A549 (cell line): Measurements from ENCODE around the gene ALOX12. TPM values are rescaled to one million over a fixed set of nuclear protein-coding genes. Genes with fewer than 3 reads are reported as not detected.

Experiments
- ATAC-seq, 2 experiments: fragments of 200-7000 bp in 1 of 2; fragments of >200 bp in 1 of 2; cut with Nextera tagmentation in 1 of 2; cut with Tn5 transposase in 1 of 2; 3 replicates each; pipeline versions ENCODE4 v1.8.0 to v1.9.1; 2018 to 2020; ENCODE audit warnings: mild to moderate bottlenecking in 1 of 2, moderate library complexity in 1 of 2
- CTCF ChIA-PET: fragments of 300-600 bp; sonication (Branson Sonifier 250); formaldehyde crosslinking; extraction: SDS; loops from one replicate; lab custom pipeline; 2021; ENCODE audit warnings: antibody characterized with exemption, inconsistent platforms; lab: Yijun Ruan, JAX
- POLR2A ChIA-PET: fragments of 350-600 bp; formaldehyde crosslinking; extraction: SDS; loops from one replicate; lab custom pipeline; 2021; ENCODE audit warnings: antibody characterized with exemption, inconsistent platforms; lab: Yijun Ruan, JAX
- DNase-seq, 2 experiments: peaks; one replicate each; pipeline versions ENCODE4 v3.0.0 to v3.0.0-alpha.2; 2011 to 2016; ENCODE audit warnings: low read depth in 1 of 2, low spot score in 1 of 2
- FAIRE-seq: peaks from 2 replicates; lab custom pipeline; 2011; peaks lifted over from hg19 to GRCh38; lab: Jason Lieb, UNC
- H3K27ac ChIP-seq, 2 experiments: fragments of >200 bp; sonication (Bioruptor Twin); formaldehyde crosslinking; 3 replicates each; pipeline ENCODE4 v1.5.1; 2016 to 2017
- H3K4me1 ChIP-seq: fragments of >200 bp; sonication (Bioruptor Twin); formaldehyde crosslinking; 3 replicates; pipeline ENCODE4 v1.6.1; 2016
- H3K4me2 ChIP-seq: fragments of >200 bp; sonication (Bioruptor Twin); formaldehyde crosslinking; 3 replicates; pipeline ENCODE4 v1.6.1; 2016
- H3K4me3 ChIP-seq: fragments of >200 bp; sonication (Bioruptor Twin); formaldehyde crosslinking; 3 replicates; pipeline ENCODE4 v1.5.1; 2016
- H3K9me3 ChIP-seq: fragments of >200 bp; sonication (Bioruptor Twin); formaldehyde crosslinking; 3 replicates; pipeline ENCODE4 v1.6.1; 2016
- CBX8 ChIP-seq: fragments of 200-600 bp; sonication (generic); IDR thresholded peaks from 2 replicates; pipeline ENCODE4 v1.6.1; 2016
- CEBPB ChIP-seq, 2 experiments: fragments of >200 bp in 1 of 2; sonication (Bioruptor Twin) in 1 of 2; formaldehyde crosslinking in 1 of 2; IDR thresholded peaks; 2 replicates each; pipeline ENCODE4 v1.6.1; 2012 to 2016
- CHD4 ChIP-seq: fragments of 200-600 bp; sonication (generic); IDR thresholded peaks from 2 replicates; pipeline ENCODE4 v1.6.1; 2016; ENCODE audit warnings: antibody characterized with exemption, mild to moderate bottlenecking, borderline replicate concordance
- EHMT2 ChIP-seq: fragments of 200-600 bp; sonication (generic); IDR thresholded peaks from 2 replicates; pipeline ENCODE4 v1.6.1; 2016; ENCODE audit warnings: antibody characterized with exemption, low read depth, mild to moderate bottlenecking, moderate library complexity
- FOSB ChIP-seq: fragments of 250-450 bp; sonication (Bioruptor Pico); IDR thresholded peaks from 2 replicates; pipeline ENCODE4 v1.5.0; 2020; ENCODE audit warnings: mild to moderate bottlenecking, moderate library complexity
- GATA3 ChIP-seq: IDR thresholded peaks from 2 replicates; pipeline ENCODE4 v1.6.1; 2012; ENCODE audit warnings: borderline replicate concordance
- JUN ChIP-seq, 2 experiments: fragments of >200 bp; sonication (Bioruptor Twin); formaldehyde crosslinking; IDR thresholded peaks; 2 replicates in 1 of 2; 3 replicates in 1 of 2; pipeline ENCODE4 v1.6.1; 2016 to 2017
- MAFK ChIP-seq: fragments of 450-650 bp; IDR thresholded peaks from 2 replicates; pipeline ENCODE4 v1.6.1; 2014; ENCODE audit not compliant: partially characterized antibody
- MAZ ChIP-seq: fragments of 150-350 bp; IDR thresholded peaks from 2 replicates; pipeline ENCODE4 v1.6.1; 2014; ENCODE audit warnings: antibody characterized with exemption, low read depth, low read length, borderline replicate concordance
- MYC ChIP-seq: IDR thresholded peaks from 2 replicates; pipeline ENCODE4 v1.6.1; 2012; ENCODE audit warnings: mild to moderate bottlenecking, inconsistent platforms, low read length, improper control_type of control experiment, borderline replicate concordance
- PHF8 ChIP-seq: fragments of 200-600 bp; sonication (generic); IDR thresholded peaks from 2 replicates; pipeline ENCODE4 v1.6.1; 2016; ENCODE audit warnings: low read depth, mild to moderate bottlenecking, antibody characterized with exemption, moderate library complexity, borderline replicate concordance
- POLR2A ChIP-seq: IDR thresholded peaks from 2 replicates; pipeline ENCODE4 v1.6.1; 2012; ENCODE audit warnings: mild to moderate bottlenecking, low read length
- POLR2AphosphoS2 ChIP-seq: conservative IDR thresholded peaks from 2 replicates; pipeline ENCODE4 v1.6.1; 2012; ENCODE audit warnings: low read length, improper control_type of control experiment, inconsistent platforms
- RAD21 ChIP-seq, 2 experiments: fragments of >200 bp in 1 of 2; sonication (Bioruptor Twin) in 1 of 2; formaldehyde crosslinking in 1 of 2; IDR thresholded peaks in 1 of 2; conservative IDR thresholded peaks in 1 of 2; 2 replicates in 1 of 2; 3 replicates in 1 of 2; pipeline ENCODE4 v1.6.1; 2012 to 2018; ENCODE audit warnings: inconsistent platforms in 1 of 2
- SMC3 ChIP-seq: fragments of >200 bp; sonication (Bioruptor Twin); formaldehyde crosslinking; IDR thresholded peaks from 3 replicates; pipeline ENCODE4 v1.6.1; 2018; ENCODE audit warnings: inconsistent platforms
- TFCP2L1 ChIP-seq: fragments of 250-450 bp; sonication (Bioruptor Pico); IDR thresholded peaks from 2 replicates; pipeline ENCODE4 v1.5.0; 2021; ENCODE audit warnings: mild to moderate bottlenecking
- WGBS: methylation state at CpG from one replicate; pipeline ENCODE4 v1.1.6; 2017; ENCODE audit errors: missing lambda C conversion rate; 5-methylcytosine and 5-hydroxymethylcytosine counted together
- polyA plus RNA-seq, 4 experiments: library from polyadenylated mRNA; depleted of rRNA in 3 of 4; stranded (reverse); fragments of >200 nt; fragmentation: RNase III in 1 of 4; extraction: RNeasy Plus Mini Kit Qiagen cat#74134 plus additional on column Dnase treatment in 1 of 4; gene quantifications; 2 replicates in 3 of 4; 3 replicates in 1 of 4; pipeline ENCODE4 v1.2.3, GENCODE V29; 2011 to 2017
- TF ChIP-seq, protein P1 (sequence below): IDR thresholded peaks from 2 replicates; pipeline ENCODE4 v1.6.1; 2012; ENCODE audit warnings: low read depth, borderline replicate concordance
- TF ChIP-seq, protein P2 (sequence below): fragments of >200 bp; sonication (Bioruptor Twin); formaldehyde crosslinking; IDR thresholded peaks from 3 replicates; pipeline ENCODE4 v1.5.1; 2016
- TF ChIP-seq, protein P3 (sequence below): IDR thresholded peaks from 2 replicates; pipeline ENCODE4 v1.6.1; 2012

The ALOX12 gene
- polyA plus RNA-seq, 2 of the 4 experiments (the other 2 are of a cell fraction) = not detected

DNA sequence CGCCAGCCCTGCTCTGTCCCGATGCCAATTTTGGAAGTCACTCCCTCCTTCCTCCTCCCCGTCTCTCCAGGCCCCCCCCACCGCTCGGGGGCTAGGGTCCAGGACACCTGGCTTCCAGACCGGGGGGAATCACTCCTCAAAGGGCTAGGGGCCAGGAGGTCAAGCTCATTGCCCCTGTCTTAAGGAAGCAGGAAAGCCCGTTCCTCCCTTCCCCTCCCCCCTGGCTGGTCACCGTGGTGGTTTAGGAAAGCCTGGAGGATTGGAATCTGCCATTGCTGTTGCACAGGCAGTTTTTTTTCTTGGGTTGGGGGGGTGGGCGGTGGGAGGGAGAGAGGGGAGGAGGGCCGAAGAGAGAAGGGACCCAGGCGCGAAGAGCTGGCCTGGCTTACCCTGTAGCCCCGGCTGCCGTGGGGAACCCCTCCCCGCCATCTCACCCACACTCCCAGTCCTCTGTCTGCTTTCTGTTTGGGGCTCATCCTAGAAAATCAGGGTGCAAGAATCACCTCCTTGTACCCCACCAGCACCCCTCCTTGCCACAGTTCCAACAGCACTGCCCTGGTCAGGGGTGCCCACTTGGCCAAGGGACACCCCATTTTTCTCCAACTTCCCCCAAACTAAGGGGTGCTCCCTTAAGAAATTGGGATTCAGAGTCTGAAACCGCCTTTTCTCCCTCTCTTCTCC lies 24.1 kb downstream of the ALOX12 start:
- TF ChIP-seq PHF8 (0 out of 2 replicates have a peak, but pooled peaks have one; percentile 19), GATA3 (no peak), MAZ (peak; percentile 93; the same call in 1 of the 2 replicates), FOSB (no peak), MAFK (no peak), JUN (IDR thresholded peaks at IDR 0.05) (peak in 1 of 2 experiments; percentile 47; a peak in 2 of 5 replicates)
- TF ChIP-seq, protein P1, sequence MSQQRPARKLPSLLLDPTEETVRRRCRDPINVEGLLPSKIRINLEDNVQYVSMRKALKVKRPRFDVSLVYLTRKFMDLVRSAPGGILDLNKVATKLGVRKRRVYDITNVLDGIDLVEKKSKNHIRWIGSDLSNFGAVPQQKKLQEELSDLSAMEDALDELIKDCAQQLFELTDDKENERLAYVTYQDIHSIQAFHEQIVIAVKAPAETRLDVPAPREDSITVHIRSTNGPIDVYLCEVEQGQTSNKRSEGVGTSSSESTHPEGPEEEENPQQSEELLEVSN = peak; percentile 23; the same call in 1 of the 2 replicates
- no peaks in the 10 kb centered on the region for H3K9me3 ChIP-seq
- peak overlapping the region; percentile 43 for H3K4me3 ChIP-seq
- peaks cover 31% of the 10 kb centered on the region for H3K4me1 ChIP-seq
- peak; percentile 11 to 23; a peak in 3 of 6 replicates for ATAC-seq
- H3K4me2 ChIP-seq = peak overlapping the region; percentile 76
- H3K27ac ChIP-seq = peak overlapping the region; percentile 92 to 94
- FAIRE-seq = no peak
- DNase-seq = peak; percentile 77 to 94
- 9% methylated on average over 15 of the region's 16 CpGs for WGBS
- POLR2A ChIA-PET = interaction anchor here (0.6 to 1.0 kb wide), 2 partner anchors 16 to 148 kb away, joined by 3 to 14 read pairs; partner anchors contain the start of gene SLC16A13
- CTCF ChIA-PET = interaction anchor here (0.8 to 11.4 kb wide), 17 partner anchors 11 to 379 kb away, joined by 3 to 77 read pairs (median 13); partner anchors contain the start of genes KIAA0753 and TXNDC17

DNA sequence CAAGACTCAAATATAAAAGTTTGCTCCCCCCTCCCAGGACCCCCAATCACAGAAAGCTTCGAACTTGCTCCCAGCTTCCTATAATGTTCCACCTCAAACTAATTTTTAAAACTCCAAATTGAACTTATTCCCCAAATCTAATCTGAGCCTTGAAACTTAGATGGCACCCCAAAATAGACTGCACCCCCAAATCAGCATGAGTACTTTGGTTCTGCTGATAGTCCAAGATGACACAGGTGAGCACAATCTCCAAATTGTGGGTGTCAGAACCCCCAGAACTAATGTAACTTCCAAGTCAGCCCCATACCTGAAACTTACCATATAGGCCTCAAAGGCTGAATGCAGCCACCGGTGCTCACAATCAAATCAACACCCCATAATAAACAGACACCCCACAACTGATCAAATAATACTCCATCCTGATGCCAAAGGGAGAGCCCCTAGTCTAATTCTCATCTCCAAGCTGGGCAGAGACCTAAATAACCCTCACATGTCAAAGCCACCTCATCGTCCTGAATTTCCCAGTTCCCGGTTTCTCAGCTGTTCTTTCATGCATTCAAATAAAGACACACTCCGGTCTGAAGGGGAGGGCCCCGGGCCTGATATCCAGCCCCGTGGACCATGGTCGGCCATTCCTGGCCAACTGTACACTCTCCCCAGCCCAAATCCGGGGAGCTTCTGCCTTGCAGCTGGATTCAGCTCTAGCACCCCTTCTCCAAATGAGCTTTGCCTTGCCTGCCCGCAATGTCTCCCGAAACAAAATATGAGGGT lies 25.2 kb downstream of the ALOX12 start:
- DNase-seq (no peak), FAIRE-seq (peak; percentile 68), ATAC-seq (peak in 1 of 2 experiments; percentile 3; a peak in 1 of 6 replicates)
- POLR2A ChIA-PET = interaction anchor here (0.5 to 1.7 kb wide), 2 partner anchors 15 to 255 kb away, joined by 3 to 8 read pairs; partner anchors contain the start of gene SLC16A13
- Histone ChIP-seq H3K4me3 (no peak overlapping the region), H3K9me3 (no peaks in the 10 kb centered on the region), H3K4me2 (peak overlapping the region; percentile 59; the same call in 2 of the 3 replicates), H3K27ac (peak overlapping the region in 1 of 2 experiments; percentile 94; a peak in 3 of 6 replicates), H3K4me1 (peaks cover 24% of the 10 kb centered on the region)
- TF ChIP-seq EHMT2 (no peak), POLR2A (no peak), POLR2AphosphoS2 (no peak), JUN (IDR thresholded peaks at IDR 0.05) (no peak), CBX8 (no peak)
- 77% methylated on average over 11 of the region's 11 CpGs for whole genome bisulfite sequencing
- CTCF ChIA-PET = interaction anchor here (0.6 to 11.4 kb wide), 58 partner anchors 9 to 553 kb away, joined by 3 to 77 read pairs (median 4); partner anchors contain the start of genes C17orf100, KIAA0753, MED31 and RNASEK

DNA sequence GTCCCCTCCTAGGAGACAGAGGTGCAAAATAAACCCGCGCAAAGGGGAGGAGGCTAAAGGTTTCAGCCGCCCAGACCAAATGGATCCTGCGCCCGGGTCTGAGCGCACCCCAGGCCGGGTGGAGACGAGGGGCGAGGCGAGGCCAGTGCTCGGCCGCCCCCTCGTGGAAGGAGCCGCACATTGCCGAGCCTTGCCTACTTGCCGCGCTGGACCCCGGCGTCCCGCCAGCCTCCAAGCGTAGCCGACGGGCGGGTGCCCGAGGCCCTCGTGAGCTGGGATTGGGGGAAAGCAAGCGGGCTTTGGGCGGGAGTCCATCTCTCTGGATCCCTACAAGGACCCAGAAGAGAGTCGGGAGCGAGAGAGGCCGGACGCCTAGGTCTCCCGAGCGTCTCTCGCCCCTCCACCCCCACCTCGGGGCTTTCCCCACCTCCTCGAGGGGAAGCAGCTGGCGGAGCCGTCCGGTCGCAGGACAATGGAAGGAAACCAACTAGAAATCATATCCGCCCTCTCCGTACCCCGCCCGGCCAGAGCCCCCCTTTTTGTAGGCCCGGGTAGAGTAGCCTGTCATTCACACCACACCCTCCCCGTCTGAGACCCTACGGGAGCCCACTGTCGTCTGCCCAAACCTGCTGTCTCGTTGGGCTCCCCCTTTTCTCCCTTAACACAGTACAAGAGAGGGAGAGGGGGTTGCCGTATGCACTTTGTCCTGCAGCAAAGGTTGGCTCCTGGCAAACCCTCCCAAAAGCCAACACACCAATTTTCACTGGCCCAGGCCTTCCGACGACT lies 26.3 kb downstream of the ALOX12 start:
- peak; percentile 63 for FAIRE-seq
- Histone ChIP-seq H3K4me2 (peak overlapping the region; percentile 59), H3K4me1 (peaks cover 24% of the 10 kb centered on the region), H3K4me3 (no peak overlapping the region), H3K27ac (peak overlapping the region; percentile 42 to 71; a peak in 5 of 6 replicates), H3K9me3 (no peaks in the 10 kb centered on the region)
- POLR2A ChIA-PET = interaction anchor here (1.7 kb wide), 1 partner anchor 13 kb away, joined by 8 read pairs; the partner anchor contains the start of gene SLC16A13
- DNase-seq = peak; percentile 78 to 95
- CTCF ChIA-PET = interaction anchor here (0.6 to 11.4 kb wide), 55 partner anchors 9 to 576 kb away, joined by 3 to 77 read pairs (median 4); partner anchors contain the start of genes C17orf100, MED31, RNASEK and SLC13A5
- peak; percentile 60 to 83 for ATAC-seq
- 24% methylated on average over 52 of the region's 53 CpGs for WGBS
- TF ChIP-seq, protein P2, sequence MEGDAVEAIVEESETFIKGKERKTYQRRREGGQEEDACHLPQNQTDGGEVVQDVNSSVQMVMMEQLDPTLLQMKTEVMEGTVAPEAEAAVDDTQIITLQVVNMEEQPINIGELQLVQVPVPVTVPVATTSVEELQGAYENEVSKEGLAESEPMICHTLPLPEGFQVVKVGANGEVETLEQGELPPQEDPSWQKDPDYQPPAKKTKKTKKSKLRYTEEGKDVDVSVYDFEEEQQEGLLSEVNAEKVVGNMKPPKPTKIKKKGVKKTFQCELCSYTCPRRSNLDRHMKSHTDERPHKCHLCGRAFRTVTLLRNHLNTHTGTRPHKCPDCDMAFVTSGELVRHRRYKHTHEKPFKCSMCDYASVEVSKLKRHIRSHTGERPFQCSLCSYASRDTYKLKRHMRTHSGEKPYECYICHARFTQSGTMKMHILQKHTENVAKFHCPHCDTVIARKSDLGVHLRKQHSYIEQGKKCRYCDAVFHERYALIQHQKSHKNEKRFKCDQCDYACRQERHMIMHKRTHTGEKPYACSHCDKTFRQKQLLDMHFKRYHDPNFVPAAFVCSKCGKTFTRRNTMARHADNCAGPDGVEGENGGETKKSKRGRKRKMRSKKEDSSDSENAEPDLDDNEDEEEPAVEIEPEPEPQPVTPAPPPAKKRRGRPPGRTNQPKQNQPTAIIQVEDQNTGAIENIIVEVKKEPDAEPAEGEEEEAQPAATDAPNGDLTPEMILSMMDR = peak; percentile 91
- TF ChIP-seq JUN (IDR thresholded peaks at IDR 0.05) (peak in 1 of 2 experiments; percentile 50; a peak in 1 of 5 replicates), SMC3 (peak; percentile 82), GATA3 (no peak), MYC (peak; percentile 62; the same call in 1 of the 2 replicates), CHD4 (no peak), RAD21 (conservative IDR thresholded peaks at IDR 0.05 in 1 of 2, IDR thresholded peaks at IDR 0.05 in 1 of 2) (peak; percentile 82 to 88), TFCP2L1 (CRISPR knock-in tag) (peak; percentile 77; the same call in 1 of the 2 replicates), CEBPB (IDR thresholded peaks at IDR 0.05) (no peak)
- TF ChIP-seq, protein P3, sequence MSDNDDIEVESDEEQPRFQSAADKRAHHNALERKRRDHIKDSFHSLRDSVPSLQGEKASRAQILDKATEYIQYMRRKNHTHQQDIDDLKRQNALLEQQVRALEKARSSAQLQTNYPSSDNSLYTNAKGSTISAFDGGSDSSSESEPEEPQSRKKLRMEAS = peak; percentile 88
- TF ChIP-seq, protein P1 = peak; percentile 87
